ENCODE measurements around the gene WRAP53.

Gene WRAP53

DNA sequence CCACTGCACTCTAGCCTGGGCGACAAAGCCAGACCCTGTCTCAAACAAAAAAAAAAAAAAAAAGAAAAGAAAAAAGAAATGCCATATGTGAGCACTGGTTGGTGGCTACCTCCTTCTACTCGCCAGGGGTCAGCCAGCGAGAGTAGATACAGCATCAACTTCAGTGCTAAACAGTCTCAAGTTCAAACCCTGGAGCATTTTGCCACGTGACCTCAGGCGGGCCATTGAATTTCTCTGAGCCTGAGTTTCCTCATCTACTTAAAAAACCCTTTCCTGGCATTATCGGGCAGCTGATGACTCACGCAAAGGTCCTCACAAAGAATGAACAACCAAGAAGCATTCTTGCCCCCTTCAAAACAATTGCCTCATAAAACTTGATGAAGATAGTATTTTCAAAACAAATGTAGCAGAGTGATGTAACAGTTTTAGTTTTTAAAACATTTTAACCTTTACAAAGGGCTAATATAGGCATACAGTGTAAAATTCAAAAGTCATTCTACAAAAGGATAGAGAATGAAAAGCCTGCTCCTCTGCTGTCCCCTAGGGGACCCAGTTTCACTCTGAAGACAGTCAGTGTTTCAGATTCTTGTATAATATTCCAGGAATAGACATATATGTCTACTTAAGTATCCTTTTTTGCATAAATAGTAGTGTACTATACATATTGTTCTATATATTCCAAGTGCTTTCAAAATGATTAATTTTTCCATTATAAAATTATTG, 57.6 kb downstream of the WRAP53 start:
- DNase-seq (ENCODE audit: low read depth), result no peak

DNA sequence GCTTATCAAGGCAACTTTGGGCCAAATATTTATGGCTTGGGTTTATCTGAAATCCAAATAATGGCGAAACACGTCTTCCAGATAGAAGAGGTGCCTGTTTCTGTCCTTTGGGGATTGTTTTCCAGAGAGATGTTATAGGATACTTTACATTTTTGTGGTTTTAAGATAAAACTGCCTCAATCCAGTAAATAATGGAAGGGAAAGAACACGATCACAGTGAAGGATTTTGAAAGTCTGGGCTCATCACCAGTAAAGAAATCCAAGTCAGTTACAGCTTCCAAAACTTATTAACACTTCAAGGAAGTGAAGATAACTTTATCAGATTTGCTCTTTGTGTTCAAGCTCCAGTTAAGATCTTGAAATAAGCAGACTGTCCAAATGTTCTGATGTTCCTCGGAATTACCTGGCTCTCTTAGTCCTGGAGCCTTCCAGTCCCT, 59.4 kb downstream of the WRAP53 start:
- DNase-seq (ENCODE audit: low read depth), result no peak

DNA sequence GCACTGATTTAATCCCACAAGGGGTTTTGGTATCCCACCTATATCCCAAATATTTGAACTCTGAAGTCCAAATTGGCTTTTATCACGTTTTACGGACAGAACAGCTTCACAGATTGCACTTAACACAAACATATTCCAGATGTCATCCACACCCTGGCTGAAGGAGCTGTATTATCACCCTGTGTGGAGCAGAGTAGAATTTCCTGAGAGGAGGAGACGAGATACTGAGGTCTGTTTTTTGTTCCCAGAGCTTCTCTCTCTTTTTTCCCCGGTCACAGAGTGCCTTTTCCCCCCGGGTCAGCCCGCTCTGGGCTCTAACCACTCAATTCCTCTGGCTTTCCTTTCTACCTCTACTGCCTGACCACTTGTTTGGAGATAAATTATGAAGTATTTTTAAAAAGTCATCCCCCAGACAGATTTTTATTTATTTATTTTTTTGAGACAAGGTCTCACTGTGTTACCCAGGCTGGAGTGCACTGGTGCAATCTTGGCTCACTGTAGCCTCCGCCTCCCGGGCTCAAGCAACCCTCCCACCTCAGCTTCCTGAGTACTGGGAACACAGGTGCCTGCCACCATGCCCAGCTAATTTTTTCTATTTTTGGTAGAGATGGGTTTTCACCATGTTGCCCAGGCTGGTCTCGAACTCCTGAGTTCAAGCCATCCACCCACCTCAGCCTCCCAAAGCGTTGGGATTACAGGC, 59.9 kb downstream of the WRAP53 start:
- DNase-seq (ENCODE audit: low read depth), result no peak

DNA sequence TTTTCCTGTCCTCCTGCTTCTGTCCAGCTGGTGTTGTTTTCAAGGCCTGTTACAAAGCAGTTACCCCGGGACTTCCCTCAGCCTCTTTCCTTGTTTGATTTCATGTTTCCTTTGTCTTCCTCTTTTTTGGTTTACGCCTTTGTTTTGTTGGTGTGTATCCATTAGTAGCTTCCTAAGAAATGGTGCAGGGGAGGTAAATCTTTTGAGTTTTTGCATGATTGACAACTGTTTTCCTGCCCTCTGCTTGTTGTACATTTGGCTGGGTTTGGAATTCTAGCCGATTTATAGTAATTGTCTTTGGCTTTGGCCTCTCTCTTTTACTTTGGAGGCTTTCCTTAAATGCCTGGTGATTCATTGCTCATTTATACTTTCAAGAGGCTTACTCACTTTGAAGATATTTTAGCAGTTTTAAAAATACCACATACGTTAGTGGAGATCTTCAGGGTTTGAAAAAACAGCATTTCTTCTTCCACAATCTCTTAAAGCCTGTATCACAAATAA, 62.1 kb downstream of the WRAP53 start:
- DNase-seq (ENCODE audit: low read depth), result no peak

Data from stimulated activated CD8-positive, alpha-beta memory T cell treated with anti-CD3 and anti-CD28 coated beads, Interleukin-15, amount 100 ng/mL, for 1 hour (primary cell).